Effector memory CD4-positive, alpha-beta T cell (primary cell): ENCODE measurements around the gene TARBP1.
A peak's percentile ranks its signal among the peaks of the same experiment; 100 is the strongest.
"Not testable (repeated sequence)": the region's sequence is repeated elsewhere in the genome, so short reads cannot be mapped to it uniquely, and the experiment has no call there.

ENCODE experiments used
- DNase-seq, 3 donors: peaks; one replicate each; pipeline ENCODE4 v3.0.0-alpha.2; 2020
- H3K27ac ChIP-seq: 2 replicates; pipeline ENCODE4 v1.7.0; 2013; ENCODE audit warnings: mild to moderate bottlenecking, low read length, moderate library complexity; ENCODE audit not compliant: insufficient read depth, poor library complexity, severe bottlenecking
- H3K27me3 ChIP-seq: replicated peaks from 2 replicates; pipeline ENCODE4 v1.7.0; 2013; ENCODE audit warnings: mild to moderate bottlenecking, low read length; ENCODE audit not compliant: insufficient read depth, control insufficient read depth, poor library complexity, severe bottlenecking
- H3K36me3 ChIP-seq: 2 replicates; pipeline ENCODE4 v1.7.0; 2013; ENCODE audit warnings: mild to moderate bottlenecking, low read length, moderate library complexity; ENCODE audit not compliant: control insufficient read depth, insufficient read depth
- H3K4me1 ChIP-seq: 2 replicates; pipeline ENCODE4 v1.7.0; 2013; ENCODE audit warnings: low read length, mild to moderate bottlenecking; ENCODE audit not compliant: control insufficient read depth, insufficient read depth, poor library complexity, severe bottlenecking
- H3K4me3 ChIP-seq: 2 replicates; pipeline ENCODE4 v1.7.0; 2013; ENCODE audit warnings: low read length, low read depth, mild to moderate bottlenecking; ENCODE audit not compliant: insufficient read depth, poor library complexity, severe bottlenecking
- H3K9me3 ChIP-seq: 2 replicates; pipeline ENCODE4 v1.7.0; 2013; ENCODE audit warnings: mild to moderate bottlenecking, low read length, moderate library complexity; ENCODE audit not compliant: control insufficient read depth

Gene TARBP1

GRCh38 chr1:234361102-234361603 lies 117.8 kb downstream of the TARBP1 start:
- DNase-seq, result no peak
- H3K27me3 ChIP-seq, result no peaks in the 10 kb centered on the region
- no peaks in the 10 kb centered on the region for H3K36me3 ChIP-seq
- H3K4me1 ChIP-seq, result no peaks in the 10 kb centered on the region
- no peaks in the 10 kb centered on the region for H3K9me3 ChIP-seq
- no peak overlapping the region for H3K4me3 ChIP-seq
- no peak overlapping the region for H3K27ac ChIP-seq

- DNase-seq, result no peak
- Histone ChIP-seq H3K4me3 (no peak overlapping the region), H3K27ac (no peak overlapping the region)
These were observed 121.1 kb downstream of the TARBP1 start for GRCh38 chr1:234357831-234358230.

GRCh38 chr1:234356615-234357269 lies 122.2 kb downstream of the TARBP1 start:
- Histone ChIP-seq H3K4me3 (peak overlapping the region; percentile 44), H3K27ac (peak overlapping the region; percentile 62)
- DNase-seq, result peak; percentile 11 to 40 (median 27)
- H3K4me1 ChIP-seq, H3K36me3 ChIP-seq, H3K27me3 ChIP-seq, H3K9me3 ChIP-seq: not testable (repeated sequence)

More at GRCh38 chr1:234357831-234358230, 121.1 kb downstream of the TARBP1 start:
- H3K4me1 ChIP-seq, result no peaks in the 10 kb centered on the region
- no peaks in the 10 kb centered on the region for H3K36me3 ChIP-seq
- H3K9me3 ChIP-seq, result no peaks in the 10 kb centered on the region
- no peaks in the 10 kb centered on the region for H3K27me3 ChIP-seq

- H3K27ac ChIP-seq, result no peak overlapping the region
- no peaks in the 10 kb centered on the region for H3K4me1 ChIP-seq
- no peak for DNase-seq
- H3K27me3 ChIP-seq, result no peaks in the 10 kb centered on the region
- H3K4me3 ChIP-seq, result no peak overlapping the region
- no peaks in the 10 kb centered on the region for H3K9me3 ChIP-seq
- no peaks in the 10 kb centered on the region for H3K36me3 ChIP-seq
These were observed 123.0 kb downstream of the TARBP1 start for GRCh38 chr1:234355782-234356510.

- no peak for DNase-seq
- H3K27ac ChIP-seq, result no peak overlapping the region
- H3K27me3 ChIP-seq, result no peaks in the 10 kb centered on the region
- H3K36me3 ChIP-seq, result no peaks in the 10 kb centered on the region
- H3K4me3 ChIP-seq, result no peak overlapping the region
- H3K4me1 ChIP-seq, result no peaks in the 10 kb centered on the region
- no peaks in the 10 kb centered on the region for H3K9me3 ChIP-seq
These were observed 130.0 kb downstream of the TARBP1 start for GRCh38 chr1:234348964-234349363.

GRCh38 chr1:234345237-234345636 lies 133.7 kb downstream of the TARBP1 start:
- no peaks in the 10 kb centered on the region for H3K4me1 ChIP-seq

GRCh38 chr1:234342774-234343173 lies 136.2 kb downstream of the TARBP1 start:
- no peaks in the 10 kb centered on the region for H3K9me3 ChIP-seq

More at GRCh38 chr1:234345237-234345636, 133.7 kb downstream of the TARBP1 start:
- Histone ChIP-seq H3K9me3 (no peaks in the 10 kb centered on the region), H3K36me3 (no peaks in the 10 kb centered on the region), H3K27me3 (no peaks in the 10 kb centered on the region), H3K4me3 (no peak overlapping the region), H3K27ac (no peak overlapping the region)
- DNase-seq, result no peak

More at GRCh38 chr1:234342774-234343173, 136.2 kb downstream of the TARBP1 start:
- H3K27me3 ChIP-seq, result no peaks in the 10 kb centered on the region
- H3K27ac ChIP-seq, result no peak overlapping the region
- H3K36me3 ChIP-seq, result no peaks in the 10 kb centered on the region
- H3K4me1 ChIP-seq, result no peaks in the 10 kb centered on the region
- no peak for DNase-seq
- no peak overlapping the region for H3K4me3 ChIP-seq
